ENCODE data around the gene BEX3. TPM values are rescaled to one million over a fixed set of nuclear protein-coding genes. Genes with fewer than 3 reads are reported as not detected.

Gene BEX3
- total RNA-seq, 1 experiment from 2014 or later: 130 TPM

GRCh38 chrX:103399744-103400143 lies 23.4 kb downstream of the BEX3 start:
- Histone ChIP-seq H3K79me2 (ENCODE audit: low read length) (no peaks in the 10 kb centered on the region), H3K27me3 (ENCODE audit: low read length) (no peaks in the 10 kb centered on the region), H3K4me1 (ENCODE audit: insufficient read depth, low read length) (peaks cover 27% of the 10 kb centered on the region), H3F3A (ENCODE audit: low read length, unreplicated experiment) (no peaks in the 10 kb centered on the region), H3K4me3 (ENCODE audit: low read length) (no peak overlapping the region), H4K20me1 (ENCODE audit: low read length) (no peaks in the 10 kb centered on the region), H3K4me2 (ENCODE audit: low read length) (no peak overlapping the region), H3K9ac (ENCODE audit: low read length) (no peak overlapping the region), H3K9me3 (ENCODE audit: low read length) (no peaks in the 10 kb centered on the region), H2AFZ (ENCODE audit: low read length) (no peak overlapping the region), H3K27ac (ENCODE audit: low read length) (no peak overlapping the region), H3K9me2 (replicated peaks; ENCODE audit: low read length) (no peaks in the 10 kb centered on the region), H3K36me3 (ENCODE audit: low read depth, low read length) (no peaks in the 10 kb centered on the region)
- TF ChIP-seq EZH2phosphoT487 (IDR thresholded peaks at IDR 0.05; ENCODE audit: borderline replicate concordance, low read length) (no peak), EZH2 (IDR thresholded peaks at IDR 0.05; ENCODE audit: low read length, unreplicated experiment) (no peak)
- TF ChIP-seq, protein P1, sequence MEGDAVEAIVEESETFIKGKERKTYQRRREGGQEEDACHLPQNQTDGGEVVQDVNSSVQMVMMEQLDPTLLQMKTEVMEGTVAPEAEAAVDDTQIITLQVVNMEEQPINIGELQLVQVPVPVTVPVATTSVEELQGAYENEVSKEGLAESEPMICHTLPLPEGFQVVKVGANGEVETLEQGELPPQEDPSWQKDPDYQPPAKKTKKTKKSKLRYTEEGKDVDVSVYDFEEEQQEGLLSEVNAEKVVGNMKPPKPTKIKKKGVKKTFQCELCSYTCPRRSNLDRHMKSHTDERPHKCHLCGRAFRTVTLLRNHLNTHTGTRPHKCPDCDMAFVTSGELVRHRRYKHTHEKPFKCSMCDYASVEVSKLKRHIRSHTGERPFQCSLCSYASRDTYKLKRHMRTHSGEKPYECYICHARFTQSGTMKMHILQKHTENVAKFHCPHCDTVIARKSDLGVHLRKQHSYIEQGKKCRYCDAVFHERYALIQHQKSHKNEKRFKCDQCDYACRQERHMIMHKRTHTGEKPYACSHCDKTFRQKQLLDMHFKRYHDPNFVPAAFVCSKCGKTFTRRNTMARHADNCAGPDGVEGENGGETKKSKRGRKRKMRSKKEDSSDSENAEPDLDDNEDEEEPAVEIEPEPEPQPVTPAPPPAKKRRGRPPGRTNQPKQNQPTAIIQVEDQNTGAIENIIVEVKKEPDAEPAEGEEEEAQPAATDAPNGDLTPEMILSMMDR (conservative IDR thresholded peaks at IDR 0.05; ENCODE audit: low read depth, low read length): no peak
- intact Hi-C loops (cut with micrococcal nuclease): loop anchor here (5.0 kb wide), 1 partner anchor 63 kb away; no protein-coding TSS in a partner anchor
- ChIA-PET CTCF (no interaction called here), POLR2A (ENCODE audit: unreplicated experiment) (no interaction called here)
- ATAC-seq (peak; percentile 71), DNase-seq (peak; percentile 78)
- no TSS peak for BruUV-seq (replicated peaks)

GRCh38 chrX:103400931-103401330 lies 24.6 kb downstream of the BEX3 start:
- H3K79me2 ChIP-seq (ENCODE audit: low read length): no peaks in the 10 kb centered on the region
- no peaks in the 10 kb centered on the region for H3K27me3 ChIP-seq (ENCODE audit: low read length)
- H3K4me1 ChIP-seq (ENCODE audit: insufficient read depth, low read length): peaks cover 31% of the 10 kb centered on the region
- no peak overlapping the region for H3K9ac ChIP-seq (ENCODE audit: low read length)
- H3K9me3 ChIP-seq (ENCODE audit: low read length): no peaks in the 10 kb centered on the region
- no peak overlapping the region for H2AFZ ChIP-seq (ENCODE audit: low read length)
- intact Hi-C loops (cut with micrococcal nuclease): no loop called here
- no peaks in the 10 kb centered on the region for H4K20me1 ChIP-seq (ENCODE audit: low read length)
- no peaks in the 10 kb centered on the region for H3K9me2 ChIP-seq (replicated peaks; ENCODE audit: low read length)
- no peaks in the 10 kb centered on the region for H3K36me3 ChIP-seq (ENCODE audit: low read depth, low read length)
- no peak overlapping the region for H3K4me2 ChIP-seq (ENCODE audit: low read length)
- BruUV-seq (replicated peaks): no TSS peak
- TF ChIP-seq EZH2 (IDR thresholded peaks at IDR 0.05; ENCODE audit: low read length, unreplicated experiment) (no peak), EZH2phosphoT487 (IDR thresholded peaks at IDR 0.05; ENCODE audit: borderline replicate concordance, low read length) (no peak)
- TF ChIP-seq, protein P1 (conservative IDR thresholded peaks at IDR 0.05; ENCODE audit: low read depth, low read length): no peak
- no peak overlapping the region for H3K4me3 ChIP-seq (ENCODE audit: low read length)
- no peak overlapping the region for H3K27ac ChIP-seq (ENCODE audit: low read length)
- DNase-seq: no peak
- no peaks in the 10 kb centered on the region for H3F3A ChIP-seq (ENCODE audit: low read length, unreplicated experiment)
- ChIA-PET CTCF (no interaction called here), POLR2A (ENCODE audit: unreplicated experiment) (no interaction called here)
- no peak for ATAC-seq

GRCh38 chrX:103404231-103405008 lies 28.1 kb downstream of the BEX3 start:
- H3K4me2 ChIP-seq (ENCODE audit: low read length): peak overlapping the region; percentile 80
- H3K9me3 ChIP-seq (ENCODE audit: low read length): no peaks in the 10 kb centered on the region
- no peaks in the 10 kb centered on the region for H3K27me3 ChIP-seq (ENCODE audit: low read length)
- peak overlapping the region; percentile 66 for H3K4me3 ChIP-seq (ENCODE audit: low read length)
- no peaks in the 10 kb centered on the region for H3K36me3 ChIP-seq (ENCODE audit: low read depth, low read length)
- H3K79me2 ChIP-seq (ENCODE audit: low read length): no peaks in the 10 kb centered on the region
- ChIA-PET CTCF (no interaction called here), POLR2A (ENCODE audit: unreplicated experiment) (interaction anchor here (0.6 kb wide), 1 partner anchor 30 kb away, joined by 3 read pairs; no protein-coding TSS in a partner anchor)
- peak overlapping the region; percentile 93 for H2AFZ ChIP-seq (ENCODE audit: low read length)
- peaks cover 14% of the 10 kb centered on the region for H3K4me1 ChIP-seq (ENCODE audit: insufficient read depth, low read length)
- DNase-seq (peak; percentile 60), ATAC-seq (peak; percentile 50)
- TF ChIP-seq, protein P1 (conservative IDR thresholded peaks at IDR 0.05; ENCODE audit: low read depth, low read length): no peak
- TF ChIP-seq EZH2phosphoT487 (IDR thresholded peaks at IDR 0.05; ENCODE audit: borderline replicate concordance, low read length) (no peak), EZH2 (IDR thresholded peaks at IDR 0.05; ENCODE audit: low read length, unreplicated experiment) (no peak)
- no peaks in the 10 kb centered on the region for H4K20me1 ChIP-seq (ENCODE audit: low read length)
- BruUV-seq (replicated peaks): no TSS peak
- H3F3A ChIP-seq (ENCODE audit: low read length, unreplicated experiment): no peaks in the 10 kb centered on the region
- H3K9ac ChIP-seq (ENCODE audit: low read length): peak overlapping the region; percentile 27; the same call in 1 of the 2 replicates
- H3K27ac ChIP-seq (ENCODE audit: low read length): no peak overlapping the region
- intact Hi-C loops (cut with micrococcal nuclease): no loop called here
- H3K9me2 ChIP-seq (replicated peaks; ENCODE audit: low read length): no peaks in the 10 kb centered on the region

All from PC-3 (cell line).